Glomerular endothelial cell (primary cell): ENCODE results near the gene REV3L. TPM values are rescaled to one million over a fixed set of nuclear protein-coding genes. Genes with fewer than 3 reads are reported as not detected.
"Not testable (repeated sequence)": the region's sequence is repeated elsewhere in the genome, so short reads cannot be mapped to it uniquely, and the experiment has no call there.

Source experiments
- DNase-seq: peaks from one replicate; pipeline ENCODE4 v3.0.0-alpha.2; 2011; ENCODE audit warnings: low read depth, low spot score; ENCODE audit errors: extremely low read depth
- total RNA-seq: library from RNA; depleted of rRNA; stranded (reverse); fragments of >200 nt; gene quantifications from 2 replicates; pipeline ENCODE4 v1.2.3, GENCODE V29; 2015

REV3L gene
- total RNA-seq, 1 donor from 2014 or later: 29.4 TPM

GRCh38 chr6:111306104-111306888 lies 176.7 kb downstream of the REV3L start:
- DNase-seq: no peak

DNA sequence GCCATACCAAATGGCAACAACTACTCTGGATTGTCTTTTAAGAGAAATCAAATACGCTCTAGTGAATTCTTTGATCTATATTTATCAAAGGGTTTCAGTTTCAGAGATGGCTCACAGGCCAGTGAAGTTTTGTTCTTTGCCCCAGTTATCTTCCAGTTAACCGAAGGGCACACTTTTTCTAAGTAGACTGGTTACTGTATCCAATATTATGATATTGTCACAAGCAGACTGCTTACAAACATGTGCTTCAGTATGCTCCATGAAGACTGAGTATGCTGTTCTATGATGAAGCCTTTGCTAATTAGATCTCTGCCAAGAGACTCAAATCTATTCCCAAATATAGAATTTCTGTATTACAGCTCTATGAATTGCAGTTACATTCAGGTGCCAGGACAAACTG lies 181.1 kb downstream of the REV3L start:
- no peak for DNase-seq

- DNase-seq: not testable (repeated sequence)
Measured at GRCh38 chr6:111300938-111301800, 181.8 kb downstream of the REV3L start.

- no peak for DNase-seq
Measured at GRCh38 chr6:111297776-111298175, 185.2 kb downstream of the REV3L start.

- DNase-seq: no peak
Measured at GRCh38 chr6:111294374-111294967, 188.5 kb downstream of the REV3L start.

DNA sequence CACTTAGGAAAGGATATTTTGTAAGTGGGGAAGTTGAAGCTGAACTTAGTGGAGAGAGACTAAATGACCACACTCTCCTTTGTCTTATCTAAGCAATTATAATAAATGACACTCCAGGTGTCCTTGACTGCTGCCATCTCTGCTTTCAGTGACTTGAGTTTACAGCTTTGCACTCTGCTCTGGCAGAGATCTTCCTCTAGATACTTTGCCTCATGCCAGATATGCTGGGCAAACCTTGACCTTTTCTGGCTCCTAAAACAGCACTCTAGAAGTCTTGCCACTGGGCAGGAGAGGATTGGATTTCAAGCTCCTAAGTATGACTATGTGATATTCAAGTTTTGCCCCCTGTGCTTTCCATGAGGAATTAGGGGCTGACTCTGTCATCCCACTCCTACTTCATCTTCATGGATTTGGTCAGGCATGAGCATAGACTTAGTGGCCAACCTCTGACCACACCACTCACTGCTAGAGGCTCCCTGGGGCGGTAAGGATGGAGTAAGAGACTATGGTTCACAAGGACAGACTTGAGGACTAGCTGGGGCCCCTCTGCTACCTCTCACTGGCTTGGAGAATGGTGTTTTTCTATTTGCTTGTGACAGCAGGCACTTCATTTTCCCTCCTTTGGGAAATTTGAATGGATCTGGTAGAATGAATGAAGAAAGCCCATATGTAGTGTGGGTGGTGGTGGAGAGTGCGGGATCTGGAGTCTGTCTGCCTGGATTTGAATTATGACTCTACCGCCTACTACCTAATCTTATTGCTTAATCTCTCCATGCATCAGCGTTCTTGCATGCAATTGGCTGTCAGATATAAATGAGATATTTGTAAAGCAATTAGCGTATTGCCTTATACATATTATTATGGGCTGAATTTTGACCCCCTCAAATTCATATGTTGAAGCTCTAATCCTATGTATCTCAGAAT lies 191.4 kb downstream of the REV3L start:
- DNase-seq: no peak

- DNase-seq: not testable (repeated sequence)
Measured at GRCh38 chr6:111290689-111291335, 192.2 kb downstream of the REV3L start.

DNA sequence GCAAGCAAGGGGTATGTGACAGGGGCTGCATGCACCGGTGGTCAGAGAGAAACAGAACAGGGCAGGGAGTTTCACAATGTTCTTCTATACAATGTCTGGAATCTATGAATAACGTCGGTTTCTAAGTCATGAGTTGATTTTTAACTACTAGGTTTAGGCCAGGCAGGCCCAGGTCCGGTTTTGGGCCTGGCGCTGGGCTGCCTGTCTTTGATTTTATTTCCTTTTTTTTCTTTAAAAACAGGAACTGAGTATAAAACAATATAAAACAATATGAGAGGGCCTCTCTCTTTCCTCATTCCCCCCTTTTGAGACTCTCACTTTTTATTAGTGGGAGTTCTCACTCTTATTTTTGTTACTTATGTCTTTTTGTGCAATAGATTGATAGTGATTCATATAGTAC lies 198.7 kb downstream of the REV3L start:
- DNase-seq: not testable (repeated sequence)

GRCh38 chr6:111283707-111284106 lies 199.3 kb downstream of the REV3L start:
- DNase-seq: no peak

- DNase-seq: no peak
Measured at GRCh38 chr6:111282515-111282914, 200.5 kb downstream of the REV3L start.

GRCh38 chr6:111280445-111280955 lies 202.5 kb downstream of the REV3L start:
- DNase-seq: no peak

DNA sequence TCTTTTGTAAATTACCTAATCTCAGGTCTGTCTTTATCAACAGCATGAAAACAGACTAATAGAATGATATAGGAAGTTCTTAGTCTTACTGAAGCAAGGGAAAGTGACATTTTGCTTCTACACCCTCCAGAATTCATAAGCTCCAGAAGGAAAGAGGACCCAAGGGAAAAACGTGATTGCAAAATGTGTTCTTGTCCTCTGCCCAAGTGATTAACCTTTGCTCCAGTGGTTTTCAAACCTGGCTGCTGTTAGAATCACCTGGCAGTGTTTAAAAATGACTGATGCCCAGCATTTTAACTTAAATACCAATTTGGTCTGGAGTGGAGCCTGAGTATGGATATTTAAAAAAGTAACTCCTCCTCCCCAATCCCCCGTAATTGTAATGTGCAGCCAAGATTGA lies 204.3 kb downstream of the REV3L start:
- no peak for DNase-seq

DNA sequence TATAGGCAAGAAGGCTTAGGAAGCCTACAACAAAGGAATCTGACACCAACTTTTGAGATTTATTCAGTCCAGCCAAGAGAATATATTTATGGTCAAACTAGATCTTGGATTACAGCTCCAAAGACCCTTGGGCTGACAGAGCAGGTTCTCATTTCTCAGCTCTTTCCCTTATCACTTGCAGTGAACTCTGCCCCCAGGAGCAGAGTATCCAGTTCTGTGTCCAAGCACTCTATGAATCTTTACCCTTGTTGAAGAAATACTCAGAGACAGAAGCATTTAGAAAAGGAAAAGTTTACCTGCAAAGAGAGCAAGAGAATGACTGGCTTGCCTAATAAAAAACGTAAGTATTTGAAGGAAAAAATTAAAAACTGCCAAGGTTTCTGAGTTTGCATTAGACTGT lies 205.2 kb downstream of the REV3L start:
- DNase-seq: no peak

DNA sequence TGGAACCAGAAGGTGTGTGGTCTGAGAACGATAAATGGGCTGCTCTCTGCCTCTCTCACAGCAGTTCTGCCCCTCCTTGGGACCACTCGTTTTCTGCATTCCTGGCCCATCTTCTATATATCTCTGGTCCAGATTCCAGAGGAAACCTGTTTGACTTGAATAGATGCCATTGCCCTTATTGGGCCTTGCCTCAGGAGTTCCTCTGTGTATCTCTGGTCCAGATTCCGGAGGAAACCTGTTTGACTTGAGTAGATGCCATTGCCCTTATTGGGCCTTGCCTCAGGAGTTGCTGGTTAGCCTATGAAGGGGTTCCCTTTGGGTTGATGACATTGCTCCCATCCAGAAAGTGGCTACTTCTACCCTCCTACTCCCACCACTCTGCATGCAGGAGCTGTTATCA lies 206.3 kb downstream of the REV3L start:
- no peak for DNase-seq

GRCh38 chr6:111276335-111276734 lies 206.7 kb downstream of the REV3L start:
- no peak for DNase-seq

DNA sequence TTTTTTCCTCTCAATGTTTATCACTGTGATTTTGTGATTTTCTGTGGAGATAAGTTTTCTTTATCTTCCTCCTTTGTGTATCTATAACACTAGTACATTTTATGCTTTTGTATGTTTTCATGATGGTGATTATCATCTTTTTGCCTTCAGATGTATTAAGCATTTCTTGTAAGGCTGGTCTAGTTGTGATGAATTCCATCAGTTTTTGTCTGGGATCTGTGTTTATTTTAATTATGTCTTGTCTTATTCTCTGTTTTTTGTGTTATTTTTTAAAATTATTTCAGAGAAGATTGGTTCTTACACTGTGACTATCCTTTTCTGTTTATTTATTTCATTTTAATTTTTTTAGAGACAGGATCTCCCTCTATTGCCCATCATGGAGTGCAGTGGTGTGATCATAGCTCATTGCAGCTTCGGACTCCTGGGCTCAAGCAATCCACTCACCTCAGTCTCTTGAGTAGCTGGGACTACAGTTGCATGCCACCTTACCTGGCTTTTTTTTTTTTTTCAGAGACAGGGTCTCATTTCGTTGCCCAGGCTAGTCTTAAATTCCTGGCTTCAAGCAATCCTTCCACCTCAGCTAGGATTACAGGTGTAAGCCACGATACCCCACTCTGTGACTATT lies 208.3 kb downstream of the REV3L start:
- DNase-seq: no peak

DNA sequence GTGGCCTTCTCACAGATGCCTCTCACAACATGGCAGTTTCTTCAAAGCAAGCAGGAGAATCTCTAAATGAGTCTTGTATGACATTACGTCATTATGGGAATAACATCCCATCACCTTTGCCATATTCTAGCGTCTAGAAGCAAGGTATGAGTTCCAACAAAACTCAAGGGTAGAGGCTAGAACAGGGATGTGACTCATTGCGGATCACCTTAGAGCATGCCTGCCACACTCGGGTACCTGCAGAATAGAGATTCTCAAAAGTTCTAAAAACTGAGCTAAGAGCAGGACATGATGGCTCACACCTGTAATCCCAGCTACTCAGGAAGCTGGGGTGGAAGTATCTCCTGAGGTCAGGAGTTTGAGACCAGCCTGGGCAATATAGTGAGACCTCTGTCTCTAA lies 212.9 kb downstream of the REV3L start:
- DNase-seq: no peak

- DNase-seq: no peak
Measured at GRCh38 chr6:111269401-111269970, 213.5 kb downstream of the REV3L start.

- no peak for DNase-seq
Measured at GRCh38 chr6:111267764-111268333, 215.2 kb downstream of the REV3L start.
